Neuron (in vitro differentiated cells): ENCODE data around the gene ACP5.

Experiments
- H2AFZ ChIP-seq: one replicate; pipeline ENCODE4 v1.6.1; 2013; ENCODE audit warnings: low read depth, mild to moderate bottlenecking, inconsistent platforms, low read length, moderate library complexity
- H3K27me3 ChIP-seq: one replicate; pipeline ENCODE4 v1.6.1; 2013; ENCODE audit warnings: low read length; ENCODE audit not compliant: insufficient read depth
- H3K36me3 ChIP-seq: one replicate; pipeline ENCODE4 v1.6.1; 2013; ENCODE audit warnings: low read length; ENCODE audit not compliant: insufficient read depth
- H3K4me1 ChIP-seq: one replicate; pipeline ENCODE4 v1.6.1; 2013; ENCODE audit warnings: low read length; ENCODE audit not compliant: insufficient read depth
- H3K4me3 ChIP-seq: 2 replicates; pipeline ENCODE4 v1.5.1; 2013; ENCODE audit warnings: mild to moderate bottlenecking, low read length, moderate library complexity
- H3K9me3 ChIP-seq: one replicate; pipeline ENCODE4 v1.6.1; 2013; ENCODE audit warnings: low read length

The ACP5 gene

DNA sequence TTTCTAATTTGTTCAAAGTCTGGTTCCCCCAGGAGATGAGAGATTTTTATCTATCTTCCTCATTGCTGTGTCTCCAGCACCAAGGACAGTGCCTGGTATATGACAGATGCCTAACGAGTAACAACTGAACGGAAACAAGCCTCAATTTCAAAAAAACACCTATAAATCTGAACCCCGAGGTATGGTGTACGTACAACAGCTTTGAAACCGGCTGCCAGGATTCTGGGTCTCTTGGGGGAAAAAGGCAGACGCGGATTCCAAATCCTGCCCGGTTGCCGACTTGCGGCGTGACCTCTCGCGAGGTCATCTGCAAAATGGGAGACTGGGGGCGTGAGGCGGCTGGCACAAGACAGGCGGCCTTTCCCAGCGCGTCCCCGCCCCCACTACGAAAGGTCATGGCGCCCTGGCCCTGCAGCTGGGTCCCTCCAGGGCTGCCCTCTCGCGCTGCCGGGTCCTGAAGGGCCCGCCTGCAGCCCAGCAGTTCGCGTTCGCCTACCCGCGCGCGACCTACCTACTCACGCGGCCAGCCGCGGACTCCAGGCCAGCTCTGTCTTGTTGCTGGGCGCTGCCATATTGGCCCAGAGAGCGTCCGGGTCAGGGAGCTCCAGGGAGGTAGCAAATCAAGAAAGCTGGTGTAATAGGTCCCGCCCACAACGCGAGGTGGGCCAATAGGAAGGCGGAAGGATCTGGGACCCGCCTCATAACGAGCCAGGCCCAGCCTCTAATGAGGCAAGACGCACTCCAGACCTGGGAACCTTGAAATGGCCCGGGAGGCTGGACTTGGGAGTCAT, 48.7 kb downstream of the ACP5 start, which contains the start of gene ECSIT:
Gene ECSIT (minus strand): TSS at position 584 of the 791 bp plus-strand sequence. CDS start 9,964 bp downstream, outside the sequence.
- Histone ChIP-seq H3K36me3 (no peaks in the 10 kb centered on the region), H3K4me3 (peak within 1 kb of the TSS; percentile 92), H2AFZ (peak within 1 kb of the TSS; percentile 90), H3K27me3 (no peaks in the 10 kb centered on the region), H3K4me1 (peaks cover 5% of the 10 kb centered on the region), H3K9me3 (no peaks in the 10 kb centered on the region)
